Activated naive CD8-positive, alpha-beta T cell treated with anti-CD3 and anti-CD28 coated beads, Interleukin-2, amount 50 U/mL, for 16 hours (primary cell): Measurements from ENCODE around the gene DNAJC4.

Experiments
- DNase-seq: peaks from one replicate; pipeline ENCODE4 v3.0.0-alpha.2; 2020; ENCODE audit warnings: low read depth, low spot score

Gene DNAJC4, protein sequence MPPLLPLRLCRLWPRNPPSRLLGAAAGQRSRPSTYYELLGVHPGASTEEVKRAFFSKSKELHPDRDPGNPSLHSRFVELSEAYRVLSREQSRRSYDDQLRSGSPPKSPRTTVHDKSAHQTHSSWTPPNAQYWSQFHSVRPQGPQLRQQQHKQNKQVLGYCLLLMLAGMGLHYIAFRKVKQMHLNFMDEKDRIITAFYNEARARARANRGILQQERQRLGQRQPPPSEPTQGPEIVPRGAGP

GRCh38 chr11:64230171-64230984 lies at the start of gene DNAJC4:
Gene DNAJC4, plus strand, starts transcription at chr11:64230548. Its CDS starts 307 bp downstream, at chr11:64230855.
- DNase-seq: peak; percentile 69

DNA sequence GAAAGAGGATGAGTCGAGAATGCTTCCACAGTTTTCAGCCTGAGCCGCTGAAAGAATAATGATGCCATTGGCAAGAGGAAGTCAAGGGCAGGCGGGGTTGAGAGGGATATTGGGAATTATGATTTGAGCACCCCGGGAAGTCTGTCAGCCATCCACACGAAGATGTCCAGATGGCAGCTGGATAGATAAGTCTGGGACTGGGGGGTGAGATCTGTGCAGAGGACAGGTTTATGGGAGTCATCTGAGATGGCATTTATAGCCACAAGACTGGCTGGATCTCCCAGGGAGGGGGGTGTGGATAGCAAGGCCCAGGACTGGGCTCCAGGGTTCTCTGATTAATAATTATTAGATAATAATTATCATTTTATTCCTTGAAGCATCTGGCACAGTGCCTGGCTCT lies 49.5 kb upstream of the DNAJC4 start:
- no peak for DNase-seq

GRCh38 chr11:64181506-64182411 lies 48.6 kb upstream of the DNAJC4 start:
- DNase-seq: no peak

- no peak for DNase-seq
These were observed 46.5 kb upstream of the DNAJC4 start for GRCh38 chr11:64183890-64184289.

GRCh38 chr11:64185175-64185692 lies 45.1 kb upstream of the DNAJC4 start:
- no peak for DNase-seq

GRCh38 chr11:64185693-64186491 lies 44.5 kb upstream of the DNAJC4 start, which contains the start of gene STIP1:
Gene STIP1, plus strand, starts transcription at chr11:64186171. Its CDS starts 91 bp downstream, at chr11:64186262.
- DNase-seq: peak; percentile 95

- no peak for DNase-seq
These were observed 43.7 kb upstream of the DNAJC4 start for GRCh38 chr11:64186492-64187165.

- no peak for DNase-seq
These were observed 37.9 kb upstream of the DNAJC4 start for GRCh38 chr11:64192434-64192833.

DNA sequence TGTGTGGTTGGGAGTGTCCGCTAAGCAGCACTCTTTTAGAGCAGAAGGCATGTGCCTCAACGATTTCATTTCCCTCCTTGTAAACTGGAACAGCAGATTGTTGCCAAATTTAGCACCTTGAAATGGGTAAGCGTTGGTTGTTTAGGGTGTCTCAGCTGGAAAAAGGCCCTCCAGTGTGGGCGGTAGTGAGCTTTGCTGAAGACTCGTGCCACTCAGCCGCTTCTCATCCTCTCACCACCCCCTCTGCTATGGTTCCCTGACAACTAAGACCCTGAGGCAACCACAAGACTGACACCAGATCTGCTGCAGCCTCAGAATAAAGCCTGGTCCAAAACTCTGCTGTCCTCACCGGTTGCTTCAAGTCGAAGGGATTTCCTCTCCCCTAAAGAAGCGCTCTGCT lies 33.7 kb upstream of the DNAJC4 start:
- no peak for DNase-seq

DNA sequence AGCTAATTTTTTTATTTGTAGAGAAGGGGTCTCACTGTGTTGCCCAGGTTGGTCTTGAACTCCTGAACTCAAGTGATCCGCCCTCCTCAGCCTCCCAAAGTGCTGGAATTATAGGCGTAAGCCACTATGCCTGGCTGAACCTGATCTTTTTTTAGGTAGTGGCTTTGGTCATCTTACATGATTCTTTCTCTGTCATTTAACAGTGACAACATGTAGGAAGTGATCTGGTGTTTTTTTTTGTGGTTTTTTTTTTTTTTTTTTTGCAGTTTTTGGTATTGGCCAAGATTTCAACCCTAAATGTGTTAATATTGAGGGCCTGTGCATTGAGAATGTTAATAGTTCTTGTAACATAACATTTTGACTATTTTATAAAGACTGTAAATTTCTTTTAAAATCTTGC lies 31.8 kb upstream of the DNAJC4 start:
- DNase-seq: no peak

DNA sequence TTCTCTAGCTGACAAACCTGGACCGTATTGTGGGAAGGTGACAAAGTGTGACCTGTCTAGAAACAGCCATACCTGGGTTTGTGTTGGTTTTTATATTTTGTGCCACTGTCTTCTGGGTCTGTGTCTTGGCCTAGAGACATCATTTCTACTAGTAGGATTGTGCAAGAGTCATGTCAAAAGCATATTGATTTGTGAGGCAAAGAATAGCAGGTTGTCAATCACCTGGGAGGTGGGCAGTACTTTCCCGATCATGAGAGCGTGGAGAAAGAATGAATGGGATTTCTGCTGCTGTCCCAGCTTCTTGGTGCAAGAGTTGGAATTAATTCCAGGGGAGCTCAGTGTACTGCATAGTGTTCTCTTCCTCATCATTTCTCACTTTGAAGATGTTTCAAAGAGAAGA lies 28.8 kb upstream of the DNAJC4 start:
- no peak for DNase-seq

GRCh38 chr11:64202992-64203391 lies 27.4 kb upstream of the DNAJC4 start:
- DNase-seq: no peak

DNA sequence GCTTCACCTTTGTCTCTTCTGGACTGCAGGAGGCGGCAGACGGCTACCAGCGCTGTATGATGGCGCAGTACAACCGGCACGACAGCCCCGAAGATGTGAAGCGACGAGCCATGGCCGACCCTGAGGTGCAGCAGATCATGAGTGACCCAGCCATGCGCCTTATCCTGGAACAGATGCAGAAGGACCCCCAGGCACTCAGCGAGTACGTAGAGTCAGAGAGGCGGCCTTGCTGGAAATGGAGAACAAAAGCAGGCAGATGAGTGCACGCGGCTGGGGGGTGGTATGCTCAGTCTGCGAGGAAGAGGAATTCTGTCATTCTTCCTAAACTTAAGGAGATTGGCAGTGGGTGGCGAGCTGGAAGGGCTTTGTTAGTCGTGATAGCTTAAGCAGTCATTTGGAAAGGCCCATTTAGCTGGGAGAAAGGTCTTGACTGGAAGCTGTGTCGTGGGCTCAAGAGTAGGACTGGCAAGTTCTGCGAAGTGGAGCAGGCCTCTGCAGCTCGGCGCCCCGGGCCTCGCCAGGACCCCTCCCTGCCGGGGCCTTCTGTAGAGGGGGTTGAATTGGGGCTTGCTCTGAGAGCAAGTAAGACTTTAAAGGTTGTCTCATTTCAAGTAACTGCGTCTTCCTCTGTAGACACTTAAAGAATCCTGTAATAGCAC lies 26.8 kb upstream of the DNAJC4 start:
- DNase-seq: no peak

DNA sequence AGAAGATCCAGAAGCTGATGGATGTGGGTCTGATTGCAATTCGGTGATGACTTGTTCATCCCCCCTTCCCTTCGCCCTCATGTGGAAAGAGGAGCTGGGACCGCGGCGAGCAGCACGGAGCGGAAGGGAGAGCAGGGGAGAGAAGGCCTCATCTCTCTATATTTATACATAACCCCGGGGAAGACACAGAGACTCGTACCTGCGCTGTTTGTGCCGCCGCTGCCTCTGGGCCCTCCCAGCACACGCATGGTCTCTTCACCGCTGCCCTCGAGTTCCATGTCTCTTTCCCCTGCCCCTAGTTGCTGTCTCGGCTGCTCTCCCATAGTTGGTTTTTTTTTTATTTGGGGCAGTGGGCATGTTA lies 26.3 kb upstream of the DNAJC4 start:
- no peak for DNase-seq

DNA sequence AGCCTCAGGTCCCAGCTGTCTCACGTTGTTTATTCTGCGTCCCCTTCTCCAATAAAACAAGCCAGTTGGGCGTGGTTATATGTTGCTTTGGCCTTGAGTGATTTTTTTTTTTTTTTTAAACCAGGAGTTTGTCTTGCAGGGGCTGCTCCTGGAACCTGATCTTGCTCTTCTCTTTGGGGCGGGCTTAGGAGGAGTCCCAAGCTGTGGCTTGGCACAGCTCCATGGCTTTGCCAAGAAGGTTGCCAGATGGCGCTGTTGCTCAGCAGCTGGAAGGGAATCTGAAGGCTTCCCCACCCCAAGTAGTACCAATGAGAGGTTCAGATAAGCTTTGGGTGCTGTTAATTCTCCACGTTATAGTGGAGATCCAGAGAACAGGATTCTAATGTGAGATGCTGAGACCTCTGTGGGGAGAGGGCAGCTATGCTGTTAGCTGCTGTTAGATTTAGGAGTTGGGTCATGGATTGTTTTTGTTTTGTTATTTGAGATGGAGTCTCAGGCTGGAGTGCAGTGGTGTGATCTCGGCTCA lies 25.8 kb upstream of the DNAJC4 start:
- DNase-seq: no peak

GRCh38 chr11:64206457-64207255 lies 23.7 kb upstream of the DNAJC4 start, which contains the start of gene FERMT3:
Gene FERMT3, plus strand, starts transcription at chr11:64206721. Its CDS starts 644 bp downstream, at chr11:64207365.
- DNase-seq: peak; percentile 48

DNA sequence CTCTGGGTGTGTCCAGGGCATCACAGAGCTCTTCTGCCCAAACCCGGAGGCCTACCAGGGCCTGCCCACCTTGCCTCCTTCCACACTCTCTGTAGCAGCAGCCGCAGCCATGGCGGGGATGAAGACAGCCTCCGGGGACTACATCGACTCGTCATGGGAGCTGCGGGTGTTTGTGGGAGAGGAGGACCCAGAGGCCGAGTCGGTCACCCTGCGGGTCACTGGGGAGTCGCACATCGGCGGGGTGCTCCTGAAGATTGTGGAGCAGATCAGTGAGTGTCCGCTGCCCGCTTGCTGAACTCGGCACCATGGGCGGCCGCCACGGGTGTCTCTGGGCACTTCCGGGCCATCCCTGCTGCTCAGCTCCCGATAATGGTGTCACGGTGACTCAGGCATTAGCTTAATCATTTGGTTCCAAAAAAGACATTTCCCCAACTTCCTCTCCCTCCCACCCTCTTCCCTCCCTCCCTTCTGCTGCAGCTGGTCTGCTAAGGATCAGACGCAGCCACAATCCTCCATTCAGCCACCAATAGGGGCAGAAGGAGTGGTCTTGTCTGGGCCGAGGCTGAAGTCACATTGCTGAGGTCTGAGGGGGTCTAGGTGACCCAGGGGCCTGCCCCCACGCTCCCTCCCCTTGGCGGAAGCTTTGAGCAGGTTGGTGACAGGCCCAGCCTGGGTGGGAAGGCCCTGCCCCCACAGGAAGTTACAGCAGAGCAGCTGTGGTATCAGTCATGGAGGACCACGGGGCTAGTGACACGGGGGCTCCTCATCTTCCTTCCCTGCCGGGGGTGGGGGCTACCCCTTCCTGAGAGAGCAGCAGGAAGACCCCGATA lies 22.9 kb upstream of the DNAJC4 start:
- DNase-seq: peak; percentile 66
